Small intestine (tissue), 7 donors: ENCODE data around the gene SAP30BP. TPM values are rescaled to one million over a fixed set of nuclear protein-coding genes. Genes with fewer than 3 reads are reported as not detected.
A peak's percentile ranks its signal among the peaks of the same experiment; 100 is the strongest.

Experiments
- DNase-seq, 2 donors: peaks; one replicate each; pipeline versions ENCODE4 v3.0.0 to v3.0.0-alpha.2; 2013
- FAIRE-seq: peaks from 2 replicates; lab custom pipeline; 2012; peaks lifted over from hg19 to GRCh38; lab: Jason Lieb, UNC
- H3K27ac ChIP-seq, 3 donors: one replicate each; pipeline ENCODE4 v1.5.1; 2013; ENCODE audit warnings: low read length in 2 of 3, mild to moderate bottlenecking in 2 of 3, control low read depth in 1 of 3, inconsistent platforms in 1 of 3, low read depth in 1 of 3, moderate library complexity in 1 of 3
- H3K27me3 ChIP-seq, 3 donors: one replicate each; pipeline ENCODE4 v1.6.1; 2013; ENCODE audit warnings: low read length in 3 of 3, inconsistent platforms in 1 of 3; ENCODE audit not compliant: control insufficient read depth in 3 of 3, insufficient read depth in 3 of 3
- H3K36me3 ChIP-seq, 3 donors: one replicate each; pipeline ENCODE4 v1.6.1; 2013; ENCODE audit warnings: low read length in 3 of 3, inconsistent platforms in 1 of 3, low read depth in 1 of 3, mild to moderate bottlenecking in 1 of 3, moderate library complexity in 1 of 3; ENCODE audit not compliant: control insufficient read depth in 3 of 3, insufficient read depth in 2 of 3
- H3K4me1 ChIP-seq, 3 donors: one replicate each; pipeline ENCODE4 v1.6.1; 2013; ENCODE audit warnings: low read length in 2 of 3, inconsistent platforms in 1 of 3, low read depth in 1 of 3, mild to moderate bottlenecking in 1 of 3, moderate library complexity in 1 of 3; ENCODE audit not compliant: control insufficient read depth in 3 of 3, insufficient read depth in 2 of 3
- H3K4me3 ChIP-seq, 3 donors: one replicate each; pipeline ENCODE4 v1.5.1; 2013; ENCODE audit warnings: low read length in 3 of 3, control low read depth in 1 of 3, inconsistent platforms in 1 of 3, low read depth in 1 of 3, mild to moderate bottlenecking in 1 of 3, moderate library complexity in 1 of 3
- H3K9me3 ChIP-seq, 2 donors: one replicate each; pipeline ENCODE4 v1.6.1; 2013; ENCODE audit warnings: low read depth in 1 of 2, low read length in 1 of 2; ENCODE audit not compliant: control insufficient read depth in 2 of 2, insufficient read depth in 1 of 2
- WGBS, 3 donors: extraction: QIAGEN DNeasy Blood & Tissue Kit; methylation state at CpG; one replicate each; pipeline ENCODE4 v1.1.7; 2013; 5-methylcytosine and 5-hydroxymethylcytosine counted together
- polyA plus RNA-seq, 4 donors: library from polyadenylated mRNA; stranded (reverse) in 3 of 4; unstranded in 1 of 4; fragments of 200-250 nt in 3 of 4; fragments of 120-200 nt in 1 of 4; gene quantifications; one replicate each; pipeline versions ENCODE4 v1.2.1 to v1.2.3, GENCODE V29; 2013
- donor health status: healthy with polysubstance abuse.
- donor health status: control.
- donor health status: control.
- donor health status: Bipolar disorder and iron deficiency.
- donor health status: healthy.

The SAP30BP gene
- polyA plus RNA-seq, 4 donors: 52.6 to 92.7 (median 75.0) TPM

- FAIRE-seq (no peak), DNase-seq (no peak)
- 79 to 91% (median 88%) methylated on average over 4 of the region's 4 CpGs for WGBS, 3 donors
- H3K4me3 ChIP-seq: no peak overlapping the region
- H3K9me3 ChIP-seq: no peaks in the 10 kb centered on the region
- peaks cover 0 to under 1% (median under 1%) of the 10 kb centered on the region in 3 donors for H3K4me1 ChIP-seq
- H3K36me3 ChIP-seq: peaks cover 6 to 52% (median 10%) of the 10 kb centered on the region in 3 donors
- H3K27ac ChIP-seq: no peak overlapping the region
- no peaks in the 10 kb centered on the region for H3K27me3 ChIP-seq
These were observed 6.3 kb downstream of the SAP30BP start for GRCh38 chr17:75673487-75673886.

- H3K27me3 ChIP-seq: no peaks in the 10 kb centered on the region
- no peak for FAIRE-seq
These were observed 9.3 kb downstream of the SAP30BP start for GRCh38 chr17:75676461-75676860.

DNA sequence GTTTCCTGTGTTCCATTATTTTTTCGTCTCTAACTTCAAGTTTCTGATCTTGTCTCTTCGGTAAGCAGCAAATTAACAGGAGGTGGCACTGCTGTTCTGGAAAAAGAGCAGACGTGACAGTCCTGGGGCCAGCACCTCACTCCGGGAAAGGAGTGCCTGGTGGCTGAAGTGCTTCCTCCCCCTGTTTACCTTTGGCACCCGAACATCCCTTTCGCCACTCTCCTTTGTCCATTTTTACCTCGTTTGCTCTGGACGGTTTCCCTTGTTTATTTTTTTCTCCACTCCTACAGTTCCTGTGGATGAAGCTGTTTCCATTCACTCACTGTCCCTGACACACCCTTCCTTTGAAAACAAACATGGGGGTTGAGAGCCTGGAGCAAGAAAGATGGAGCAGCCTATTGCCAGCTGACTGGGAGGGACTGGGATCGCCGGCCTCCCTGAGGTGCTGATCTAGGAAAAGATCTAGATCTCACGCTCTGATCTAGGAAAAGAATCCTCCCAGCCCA, 12.6 kb downstream of the SAP30BP start:
- Histone ChIP-seq H3K27me3 (no peaks in the 10 kb centered on the region), H3K36me3 (peaks cover 4 to 45% (median 4%) of the 10 kb centered on the region in 3 donors), H3K27ac (peak overlapping the region; percentile 13 to 72 (median 69)), H3K9me3 (no peaks in the 10 kb centered on the region), H3K4me3 (no peak overlapping the region), H3K4me1 (peaks cover 2 to 18% (median 9%) of the 10 kb centered on the region in 3 donors)
- DNase-seq (peak in 1 of 2 donors; percentile 82), FAIRE-seq (no peak)
- WGBS, 3 donors: 16 to 59% (median 30%) methylated on average over 11 of the region's 11 CpGs

More at GRCh38 chr17:75676461-75676860, 9.3 kb downstream of the SAP30BP start:
- Histone ChIP-seq H3K27ac (no peak overlapping the region), H3K4me1 (no peaks in the 10 kb centered on the region), H3K4me3 (no peak overlapping the region), H3K36me3 (peaks cover 9 to 65% (median 9%) of the 10 kb centered on the region in 3 donors), H3K9me3 (no peaks in the 10 kb centered on the region)
- 75 to 81% (median 76%) methylated on average over 3 of the region's 3 CpGs for WGBS, 3 donors
- DNase-seq: no peak

GRCh38 chr17:75680431-75680830, 13.3 kb downstream of the SAP30BP start:
- H3K4me3 ChIP-seq: no peak overlapping the region
- H3K27ac ChIP-seq: no peak overlapping the region
- DNase-seq (no peak), FAIRE-seq (no peak)
- H3K36me3 ChIP-seq: peaks cover 4 to 49% (median 4%) of the 10 kb centered on the region in 3 donors
- no peaks in the 10 kb centered on the region for H3K27me3 ChIP-seq
- WGBS, 3 donors: 94% methylated on average over 10 of the region's 10 CpGs
- no peaks in the 10 kb centered on the region for H3K9me3 ChIP-seq
- H3K4me1 ChIP-seq: peaks cover 4 to 24% (median 12%) of the 10 kb centered on the region in 3 donors

DNA sequence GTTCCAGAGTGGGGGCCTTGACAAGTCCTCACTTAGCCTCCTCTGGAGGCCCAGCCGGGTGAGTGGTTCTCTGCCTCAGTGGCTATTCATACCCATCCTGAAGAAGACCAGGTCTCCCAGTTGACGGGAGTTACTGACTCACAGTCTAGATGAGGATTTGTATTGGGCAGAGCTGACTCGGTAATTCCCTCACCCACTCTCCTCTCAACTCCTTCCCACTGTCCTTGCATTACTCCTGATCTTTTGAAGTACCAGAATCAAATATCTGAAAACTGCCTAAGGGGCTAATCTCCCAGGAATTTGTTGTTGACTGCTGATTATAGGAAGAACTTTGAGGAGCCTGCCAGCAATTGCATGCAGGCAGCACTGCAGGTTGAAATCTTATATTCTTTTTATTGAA, 14.2 kb downstream of the SAP30BP start:
- DNase-seq (no peak), FAIRE-seq (no peak)
- Histone ChIP-seq H3K4me3 (no peak overlapping the region), H3K27ac (no peak overlapping the region), H3K4me1 (peaks cover 4 to 28% (median 18%) of the 10 kb centered on the region in 3 donors), H3K9me3 (no peaks in the 10 kb centered on the region), H3K27me3 (no peaks in the 10 kb centered on the region), H3K36me3 (peaks cover 4 to 51% (median 4%) of the 10 kb centered on the region in 3 donors)
- WGBS, 3 donors: 83 to 85% (median 84%) methylated on average over 3 of the region's 3 CpGs

- Histone ChIP-seq H3K4me1 (peaks cover 7 to 37% (median 24%) of the 10 kb centered on the region in 3 donors), H3K4me3 (no peak overlapping the region), H3K27ac (peak overlapping the region; percentile 67 to 92 (median 87)), H3K36me3 (peaks cover 2 to 62% (median 4%) of the 10 kb centered on the region in 3 donors), H3K27me3 (no peaks in the 10 kb centered on the region), H3K9me3 (no peaks in the 10 kb centered on the region)
- FAIRE-seq (no peak), DNase-seq (peak; percentile 89 to 98)
- WGBS, 3 donors: 13 to 56% (median 26%) methylated on average over 4 of the region's 4 CpGs
These were observed 16.4 kb downstream of the SAP30BP start for GRCh38 chr17:75683583-75683982.

DNA sequence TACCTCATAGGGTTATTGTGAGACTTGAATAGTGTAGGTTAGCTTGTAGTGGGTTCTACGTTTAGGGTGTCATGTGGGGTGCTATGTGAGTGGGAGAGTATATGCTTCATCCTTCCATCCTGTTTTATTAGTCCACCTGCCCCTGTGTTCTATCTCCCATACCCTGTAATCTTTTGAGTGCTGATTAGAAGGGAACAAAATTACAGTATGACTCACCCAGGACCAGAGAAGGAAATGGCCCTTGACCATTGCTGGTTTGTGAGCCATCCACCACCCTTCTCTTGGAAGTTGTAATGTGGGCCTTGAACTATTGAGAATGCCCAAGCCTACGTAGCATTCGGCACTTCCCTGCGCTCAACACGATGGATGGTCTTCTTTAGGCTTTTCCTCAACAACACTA, 17.1 kb downstream of the SAP30BP start:
- Histone ChIP-seq H3K9me3 (no peaks in the 10 kb centered on the region), H3K4me3 (no peak overlapping the region), H3K4me1 (peaks cover 7 to 40% (median 27%) of the 10 kb centered on the region in 3 donors), H3K27me3 (no peaks in the 10 kb centered on the region), H3K36me3 (peaks cover 0 to 63% (median 3%) of the 10 kb centered on the region in 3 donors), H3K27ac (peak overlapping the region; percentile 67 to 94 (median 92))
- FAIRE-seq: no peak
- peak; percentile 71 to 94 for DNase-seq
- WGBS, 3 donors: 25 to 64% (median 51%) methylated on average over 5 of the region's 5 CpGs

GRCh38 chr17:75684924-75685323, 17.8 kb downstream of the SAP30BP start:
- Histone ChIP-seq H3K27me3 (no peaks in the 10 kb centered on the region), H3K36me3 (peaks cover 0 to 60% (median 3%) of the 10 kb centered on the region in 3 donors), H3K27ac (peak overlapping the region; percentile 67 to 94 (median 92)), H3K4me1 (peaks cover 7 to 40% (median 27%) of the 10 kb centered on the region in 3 donors), H3K4me3 (no peak overlapping the region), H3K9me3 (no peaks in the 10 kb centered on the region)
- WGBS, 3 donors: 29 to 64% (median 55%) methylated on average over 7 of the region's 7 CpGs
- no peak for FAIRE-seq
- DNase-seq: peak; percentile 40 to 87
